HG03135 (cell line): ENCODE results near the gene PIK3R6.
A peak's percentile ranks its signal among the peaks of the same experiment; 100 is the strongest.

Experiments used
- ATAC-seq: cut with Tn5 transposase; IDR thresholded peaks from one replicate; pipeline ENCODE4 v1.9.1; 2021; ENCODE audit warnings: mild to moderate bottlenecking, moderate library complexity; ENCODE audit not compliant: unreplicated experiment

PIK3R6 gene

GRCh38 chr17:8867361-8867981 is at the start of gene PIK3R6:
TSS of gene PIK3R6 (minus strand) at chr17:8867674. CDS start at chr17:8849794, 17,880 bp downstream.
- ATAC-seq, result no peak

- no peak for ATAC-seq
Observed at GRCh38 chr17:8916466-8916865, 49.0 kb upstream of the PIK3R6 start.

GRCh38 chr17:8914554-8914953 is 47.1 kb upstream of the PIK3R6 start:
- no peak for ATAC-seq

GRCh38 chr17:8913879-8914278 is 46.4 kb upstream of the PIK3R6 start:
- no peak for ATAC-seq

- no peak for ATAC-seq
Observed at GRCh38 chr17:8913091-8913490, 45.6 kb upstream of the PIK3R6 start.

GRCh38 chr17:8912084-8912981 is 44.9 kb upstream of the PIK3R6 start:
- no peak for ATAC-seq

GRCh38 chr17:8910969-8911604 is 43.6 kb upstream of the PIK3R6 start:
- ATAC-seq, result no peak

GRCh38 chr17:8909586-8910270 is 42.3 kb upstream of the PIK3R6 start:
- ATAC-seq, result no peak

GRCh38 chr17:8905331-8905730 is 37.9 kb upstream of the PIK3R6 start:
- no peak for ATAC-seq

- no peak for ATAC-seq
Observed at GRCh38 chr17:8904686-8905085, 37.2 kb upstream of the PIK3R6 start.

GRCh38 chr17:8904201-8904600 is 36.7 kb upstream of the PIK3R6 start:
- ATAC-seq, result no peak

GRCh38 chr17:8900626-8901585 is 33.4 kb upstream of the PIK3R6 start:
- ATAC-seq, result no peak

GRCh38 chr17:8900207-8900606 is 32.7 kb upstream of the PIK3R6 start:
- no peak for ATAC-seq

GRCh38 chr17:8898636-8899035 is 31.2 kb upstream of the PIK3R6 start:
- no peak for ATAC-seq

GRCh38 chr17:8898126-8898525 is 30.7 kb upstream of the PIK3R6 start:
- ATAC-seq, result no peak

- ATAC-seq, result no peak
Observed at GRCh38 chr17:8896641-8897635, 29.5 kb upstream of the PIK3R6 start.

GRCh38 chr17:8896087-8896486 is 28.6 kb upstream of the PIK3R6 start:
- ATAC-seq, result no peak

GRCh38 chr17:8894673-8895578 is 27.5 kb upstream of the PIK3R6 start:
- peak; percentile 56 for ATAC-seq
